Activated naive CD8-positive, alpha-beta T cell treated with anti-CD3 and anti-CD28 coated beads, Interleukin-2, amount 10 ng/mL, durations not matched to agents 7 days and 5 days (primary cell): ENCODE data around the gene FRK. TPM values are rescaled to one million over a fixed set of nuclear protein-coding genes. Genes with fewer than 3 reads are reported as not detected.
"Not testable (repeated sequence)": the region's sequence is repeated elsewhere in the genome, so short reads cannot be mapped to it uniquely, and the experiment has no call there.

Source experiments
- ATAC-seq: fragments of 150-1000 bp; cut with Tn5 transposase; one replicate; pipeline ENCODE4 v1.10.0; 2021; ENCODE audit warnings: low read depth, moderate library complexity
- POLR2A ChIA-PET: fragments of 350-600 bp; sonication (Branson Sonifier 250); formaldehyde crosslinking; loops from one replicate; lab custom pipeline; 2021; ENCODE audit warnings: antibody characterized with exemption; lab: Charles Lee
- DNase-seq: peaks from one replicate; pipeline ENCODE4 v3.0.0; 2021
- H3K27ac Mint-ChIP-seq: one replicate; pipeline ENCODE4 v1.8.0; 2022; ENCODE audit warnings: mild to moderate bottlenecking, mixed read lengths
- H3K27me3 Mint-ChIP-seq: one replicate; pipeline ENCODE4 v1.8.0; 2022; ENCODE audit warnings: mild to moderate bottlenecking, moderate library complexity, mixed read lengths
- H3K36me3 Mint-ChIP-seq: one replicate; pipeline ENCODE4 v1.8.0; 2021; ENCODE audit warnings: mild to moderate bottlenecking, mixed read lengths
- H3K4me1 Mint-ChIP-seq: one replicate; pipeline ENCODE4 v1.8.0; 2021; ENCODE audit warnings: mixed read lengths
- H3K4me3 Mint-ChIP-seq: one replicate; pipeline ENCODE4 v1.8.0; 2022; ENCODE audit warnings: mild to moderate bottlenecking, moderate library complexity, mixed read lengths
- H3K9me3 Mint-ChIP-seq: one replicate; pipeline ENCODE4 v1.8.0; 2021; ENCODE audit warnings: mixed read lengths
- total RNA-seq, 2 experiments: library from RNA; stranded (reverse); gene quantifications; one replicate each; pipeline ENCODE4 v1.2.3, GENCODE V29; 2021

FRK gene
- total RNA-seq, 2 experiments from 2014 or later: 0.03 to 0.06 TPM

DNA sequence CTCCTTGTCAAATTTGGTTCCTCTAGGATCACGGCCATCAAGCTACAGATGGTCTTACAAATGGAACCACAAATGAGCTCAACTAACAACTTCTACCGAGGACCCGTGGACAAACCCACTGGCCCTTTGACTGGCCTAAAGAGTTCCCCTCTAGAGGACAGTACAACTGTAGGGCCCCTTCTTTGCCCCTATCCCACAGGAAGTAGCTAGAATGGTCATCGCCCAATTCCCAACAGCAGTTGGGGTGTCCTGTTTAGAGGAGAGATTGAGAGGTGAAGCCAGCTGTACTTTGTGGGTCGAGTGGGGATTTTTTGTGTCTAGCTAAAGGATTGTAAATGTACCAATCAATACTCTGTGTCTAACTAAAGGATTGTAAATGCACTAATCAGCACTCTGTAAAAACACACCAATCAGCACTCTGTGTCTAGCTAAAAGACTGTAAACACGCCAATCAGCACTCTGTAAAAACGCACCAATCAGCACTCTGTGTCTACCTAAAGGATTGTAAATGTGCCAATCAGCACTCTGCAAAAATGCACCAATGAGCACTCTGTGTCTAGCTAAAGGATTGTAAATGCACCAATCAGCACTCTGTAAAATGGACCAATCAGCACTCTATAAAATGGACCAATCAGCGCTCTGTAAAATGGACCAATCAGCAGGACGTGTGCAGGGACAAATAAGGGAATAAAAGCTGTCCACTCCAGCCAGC, 35.5 kb upstream of the FRK start:
- ATAC-seq, H3K36me3 Mint-ChIP-seq, H3K9me3 Mint-ChIP-seq, H3K27me3 Mint-ChIP-seq, H3K4me3 Mint-ChIP-seq, DNase-seq, H3K4me1 Mint-ChIP-seq, POLR2A ChIA-PET, H3K27ac Mint-ChIP-seq: not testable (repeated sequence)

DNA sequence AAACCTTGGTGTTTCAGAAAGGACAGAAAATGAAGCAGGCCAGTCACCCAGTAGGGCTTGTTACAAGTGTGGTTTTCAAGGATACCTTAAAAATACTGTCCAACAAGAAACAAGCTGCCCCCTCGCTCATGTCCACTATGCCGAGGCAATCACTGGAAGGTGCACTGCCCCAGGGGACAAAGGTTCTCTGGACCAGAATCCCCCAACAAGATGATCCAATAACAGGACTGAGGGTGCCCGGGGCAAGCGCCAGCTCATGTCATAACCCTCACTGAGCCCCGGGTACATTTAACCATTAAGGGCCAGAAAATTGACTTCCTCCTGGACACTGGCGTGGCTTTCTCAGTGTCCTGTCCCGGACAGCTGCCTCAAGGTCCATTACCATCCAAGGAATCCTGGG, 33.4 kb upstream of the FRK start:
- Mint-ChIP-seq H3K4me3 (no peak overlapping the region), H3K36me3 (no peaks in the 10 kb centered on the region), H3K9me3 (peaks cover 4% of the 10 kb centered on the region), H3K27ac (no peak overlapping the region), H3K27me3 (no peaks in the 10 kb centered on the region), H3K4me1 (peaks cover 8% of the 10 kb centered on the region)
- POLR2A ChIA-PET: no interaction called here
- DNase-seq (no peak), ATAC-seq (no peak)

DNA sequence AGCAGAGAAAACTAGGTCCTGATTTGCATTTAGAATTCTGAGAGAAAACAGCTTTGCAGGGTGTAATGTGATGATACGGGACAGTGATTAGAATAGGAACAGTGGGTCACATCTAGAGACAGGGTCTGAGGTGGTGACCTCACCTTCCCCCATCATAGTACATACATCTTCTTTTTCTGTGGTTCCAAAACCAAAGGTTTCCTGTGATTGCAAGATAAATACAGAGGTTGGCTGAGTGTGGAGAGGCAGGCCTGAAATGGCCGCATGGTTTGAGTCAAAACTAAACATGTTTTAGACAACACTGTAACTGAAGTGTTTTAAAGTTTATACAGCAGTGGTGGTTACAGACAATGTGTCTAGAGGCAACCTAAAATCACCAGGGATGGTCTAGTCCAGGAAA, 29.6 kb upstream of the FRK start:
- Mint-ChIP-seq H3K27ac (no peak overlapping the region), H3K4me3 (no peak overlapping the region), H3K4me1 (peaks cover 8% of the 10 kb centered on the region), H3K36me3 (no peaks in the 10 kb centered on the region), H3K27me3 (no peaks in the 10 kb centered on the region), H3K9me3 (no peaks in the 10 kb centered on the region)
- POLR2A ChIA-PET: interaction anchor here (1.1 kb wide), 1 partner anchor 10 kb away, joined by 4 read pairs; the partner anchor contains the start of gene NT5DC1
- DNase-seq: no peak
- peak; percentile 87 for ATAC-seq

- no peak for ATAC-seq
Observed at GRCh38 chr6:116088946-116089345, 28.3 kb upstream of the FRK start.

GRCh38 chr6:116087437-116088027, 26.8 kb upstream of the FRK start:
- Mint-ChIP-seq H3K36me3 (no peaks in the 10 kb centered on the region), H3K9me3 (no peaks in the 10 kb centered on the region), H3K4me1 (peaks cover 8% of the 10 kb centered on the region), H3K27me3 (peaks cover 6% of the 10 kb centered on the region), H3K4me3 (no peak overlapping the region), H3K27ac (no peak overlapping the region)
- POLR2A ChIA-PET: interaction anchor here (1.1 kb wide), 1 partner anchor 14 kb away, joined by 3 read pairs; no protein-coding TSS in a partner anchor
- DNase-seq: no peak
- no peak for ATAC-seq

More at GRCh38 chr6:116088946-116089345, 28.3 kb upstream of the FRK start:
- H3K27ac Mint-ChIP-seq: no peak overlapping the region
- H3K4me3 Mint-ChIP-seq: no peak overlapping the region
- DNase-seq: no peak
- POLR2A ChIA-PET: no interaction called here
- no peaks in the 10 kb centered on the region for H3K36me3 Mint-ChIP-seq
- no peaks in the 10 kb centered on the region for H3K9me3 Mint-ChIP-seq
- H3K27me3 Mint-ChIP-seq: peaks cover 3% of the 10 kb centered on the region
- peaks cover 8% of the 10 kb centered on the region for H3K4me1 Mint-ChIP-seq

- DNase-seq: no peak
- Mint-ChIP-seq H3K36me3 (no peaks in the 10 kb centered on the region), H3K4me3 (no peak overlapping the region), H3K27ac (no peak overlapping the region), H3K27me3 (peaks cover 18% of the 10 kb centered on the region), H3K4me1 (no peaks in the 10 kb centered on the region), H3K9me3 (no peaks in the 10 kb centered on the region)
- POLR2A ChIA-PET: no interaction called here
- ATAC-seq: no peak
Observed at GRCh38 chr6:116084284-116084683, 23.6 kb upstream of the FRK start.

DNA sequence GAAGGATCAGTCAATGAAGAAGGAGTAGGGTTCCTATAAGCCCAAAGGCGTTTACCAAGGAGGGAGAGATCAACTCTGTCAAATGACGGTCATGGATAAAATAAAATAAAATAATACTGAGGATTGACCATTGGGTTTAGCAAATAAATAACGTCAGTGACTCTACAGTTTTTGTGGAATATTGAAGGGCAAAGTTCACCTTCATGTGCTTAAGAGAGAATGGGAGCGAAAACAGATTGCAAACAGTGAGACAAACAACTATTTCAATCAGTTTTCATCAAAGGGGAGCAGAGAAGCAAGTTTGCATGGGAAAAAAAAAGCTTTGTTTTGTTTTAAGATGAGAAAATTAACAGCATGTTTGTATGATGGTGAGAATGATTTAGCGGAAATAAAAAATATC, 22.4 kb upstream of the FRK start:
- ATAC-seq (no peak), DNase-seq (no peak)
- H3K9me3 Mint-ChIP-seq: no peaks in the 10 kb centered on the region
- H3K36me3 Mint-ChIP-seq: no peaks in the 10 kb centered on the region
- H3K27me3 Mint-ChIP-seq: peaks cover 22% of the 10 kb centered on the region
- H3K27ac Mint-ChIP-seq: no peak overlapping the region
- POLR2A ChIA-PET: no interaction called here
- no peaks in the 10 kb centered on the region for H3K4me1 Mint-ChIP-seq
- H3K4me3 Mint-ChIP-seq: no peak overlapping the region

- POLR2A ChIA-PET: no interaction called here
- H3K4me1 Mint-ChIP-seq: no peaks in the 10 kb centered on the region
- no peak for ATAC-seq
- H3K4me3 Mint-ChIP-seq: no peak overlapping the region
- H3K36me3 Mint-ChIP-seq: no peaks in the 10 kb centered on the region
- no peaks in the 10 kb centered on the region for H3K9me3 Mint-ChIP-seq
- no peak overlapping the region for H3K27ac Mint-ChIP-seq
- no peak for DNase-seq
- H3K27me3 Mint-ChIP-seq: peaks cover 24% of the 10 kb centered on the region
Observed at GRCh38 chr6:116078945-116079344, 18.3 kb upstream of the FRK start.

DNA sequence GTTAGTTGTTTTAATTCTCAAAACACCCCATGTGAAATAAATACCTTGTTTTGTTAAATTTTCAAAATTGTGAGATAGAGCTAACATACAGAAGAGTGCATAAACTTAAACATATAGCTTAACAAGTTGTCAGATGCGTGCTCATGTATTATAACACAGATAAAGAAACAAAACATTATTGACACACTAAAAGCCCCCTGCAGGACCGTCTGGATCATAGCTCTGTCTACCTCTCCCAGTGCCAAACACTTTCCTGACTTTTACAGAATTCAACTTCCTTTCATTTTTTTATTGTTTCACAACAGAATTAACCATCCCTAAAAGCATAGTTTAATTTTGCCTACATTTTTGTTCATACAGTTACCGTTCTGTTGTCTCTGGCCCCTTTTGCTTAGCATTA, 17.8 kb upstream of the FRK start:
- DNase-seq: no peak
- Mint-ChIP-seq H3K36me3 (no peaks in the 10 kb centered on the region), H3K4me1 (no peaks in the 10 kb centered on the region), H3K4me3 (no peak overlapping the region), H3K9me3 (no peaks in the 10 kb centered on the region), H3K27me3 (peaks cover 24% of the 10 kb centered on the region), H3K27ac (no peak overlapping the region)
- POLR2A ChIA-PET: no interaction called here
- ATAC-seq: no peak

DNA sequence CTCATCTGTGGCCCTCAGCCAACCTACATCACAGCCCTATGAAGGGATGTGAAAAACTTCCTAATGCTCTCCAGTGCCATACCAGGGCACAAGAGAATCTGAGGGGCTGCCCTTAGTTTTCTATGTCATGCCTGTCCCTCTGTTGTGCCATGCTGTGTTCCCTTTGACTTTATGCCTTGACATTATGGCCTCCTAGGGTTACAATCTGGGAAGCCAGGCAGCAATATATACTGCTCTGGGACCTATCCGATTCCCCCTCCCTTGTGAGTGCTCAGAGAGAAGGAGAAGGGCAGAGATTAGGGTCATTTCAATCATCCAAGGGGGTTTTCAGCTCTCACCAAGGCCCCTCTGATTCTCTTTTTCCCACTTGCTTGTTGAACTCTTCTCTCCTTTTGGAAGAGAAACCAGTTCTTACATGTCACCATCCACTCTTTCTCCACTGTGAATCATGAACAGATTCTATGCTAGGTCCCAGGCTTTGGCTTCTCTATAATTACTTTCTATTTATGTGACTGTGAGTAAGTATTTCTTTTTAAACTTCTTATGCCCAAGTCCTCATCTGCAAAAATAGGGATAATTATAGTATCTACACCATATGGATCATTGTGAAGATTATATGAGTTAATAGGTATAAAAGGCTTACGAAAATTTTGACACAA, 14.2 kb upstream of the FRK start:
- Mint-ChIP-seq H3K27ac (no peak overlapping the region), H3K9me3 (no peaks in the 10 kb centered on the region), H3K27me3 (peaks cover 9% of the 10 kb centered on the region), H3K4me1 (no peaks in the 10 kb centered on the region), H3K36me3 (no peaks in the 10 kb centered on the region), H3K4me3 (no peak overlapping the region)
- ATAC-seq (no peak), DNase-seq (no peak)
- POLR2A ChIA-PET: no interaction called here

DNA sequence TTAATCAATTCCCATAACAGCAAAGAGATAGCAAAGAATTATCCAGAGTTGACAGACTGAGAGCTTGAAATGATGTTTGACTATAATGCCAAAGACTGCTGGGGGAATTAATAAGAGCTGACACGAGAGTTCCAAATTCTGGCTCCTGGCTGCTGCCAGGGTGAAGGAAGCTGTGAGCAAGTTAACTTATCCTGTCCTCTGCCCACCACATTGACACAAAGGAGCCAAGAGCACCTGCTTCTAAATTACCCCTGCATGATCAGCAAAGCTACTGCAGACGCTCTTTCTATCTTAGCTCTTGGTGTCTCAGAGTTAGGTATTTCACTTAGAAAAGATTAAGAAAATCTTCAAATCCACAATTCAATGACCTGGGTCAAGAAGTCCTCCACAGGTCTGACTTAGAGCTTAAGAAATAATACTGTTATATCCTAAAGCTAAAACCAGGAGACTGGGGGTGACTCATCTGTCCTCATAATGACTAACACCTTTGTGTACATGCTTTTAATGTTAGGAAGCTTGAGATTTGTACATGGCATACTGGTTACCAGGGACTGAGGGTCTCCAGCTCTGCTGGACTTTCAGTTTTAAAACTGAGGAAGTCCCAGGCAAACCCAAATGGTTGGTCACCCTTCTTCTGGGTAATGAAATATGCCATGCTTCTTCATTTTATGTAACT, 13.2 kb upstream of the FRK start:
- ATAC-seq: no peak
- no peaks in the 10 kb centered on the region for H3K9me3 Mint-ChIP-seq
- H3K36me3 Mint-ChIP-seq: no peaks in the 10 kb centered on the region
- no peak overlapping the region for H3K27ac Mint-ChIP-seq
- H3K4me1 Mint-ChIP-seq: no peaks in the 10 kb centered on the region
- no peak for DNase-seq
- no peak overlapping the region for H3K4me3 Mint-ChIP-seq
- POLR2A ChIA-PET: no interaction called here
- H3K27me3 Mint-ChIP-seq: peaks cover 9% of the 10 kb centered on the region

GRCh38 chr6:116072368-116072767, 11.7 kb upstream of the FRK start:
- DNase-seq (no peak), ATAC-seq (no peak)
- Mint-ChIP-seq H3K27me3 (peaks cover 7% of the 10 kb centered on the region), H3K4me1 (no peaks in the 10 kb centered on the region), H3K27ac (no peak overlapping the region), H3K4me3 (no peak overlapping the region), H3K36me3 (no peaks in the 10 kb centered on the region), H3K9me3 (no peaks in the 10 kb centered on the region)
- POLR2A ChIA-PET: no interaction called here

GRCh38 chr6:116070616-116071389, 10.1 kb upstream of the FRK start:
- ATAC-seq (no peak), DNase-seq (no peak)
- H3K4me3 Mint-ChIP-seq: no peak overlapping the region
- no peaks in the 10 kb centered on the region for H3K4me1 Mint-ChIP-seq
- H3K36me3 Mint-ChIP-seq: no peaks in the 10 kb centered on the region
- peaks cover 7% of the 10 kb centered on the region for H3K27me3 Mint-ChIP-seq
- POLR2A ChIA-PET: interaction anchor here (0.7 kb wide), 1 partner anchor 1428 kb away, joined by 3 read pairs; no protein-coding TSS in a partner anchor
- H3K27ac Mint-ChIP-seq: no peak overlapping the region
- no peaks in the 10 kb centered on the region for H3K9me3 Mint-ChIP-seq
